ENCODE measurements around the gene WDR4. TPM values are rescaled to one million over a fixed set of nuclear protein-coding genes. Genes with fewer than 3 reads are reported as not detected.

The WDR4 gene
- total RNA-seq, 1 donor from 2014 or later, result 6.0 TPM

GRCh38 chr21:42799516-42799915 is 79.8 kb downstream of the WDR4 start:
- no peak for TF ChIP-seq CTCF (IDR thresholded peaks at IDR 0.05; ENCODE audit: borderline replicate concordance)
- Histone ChIP-seq H3K4me1 (no peaks in the 10 kb centered on the region), H3K27ac (replicated peaks) (no peak overlapping the region)

More at GRCh38 chr21:42799516-42799915, 79.8 kb downstream of the WDR4 start:
- intact Hi-C loops (cut with micrococcal nuclease), result no loop called here
- Histone ChIP-seq H3K27me3 (ENCODE audit: low read depth) (peaks cover 22% of the 10 kb centered on the region), H3K9me3 (replicated peaks) (no peaks in the 10 kb centered on the region), H3K36me3 (no peaks in the 10 kb centered on the region), H3K4me3 (no peak overlapping the region)
- DNase-seq, result no peak

Other genes starting within 250 kb of the WDR4 start
- 3.2 TPM for gene PDE9A, start 225.9 kb downstream of the WDR4 start, total RNA-seq
- 52.0 TPM for gene NDUFV3, start 13.8 kb upstream of the WDR4 start, total RNA-seq
- gene ERVH48-1, start 46.1 kb upstream of the WDR4 start, total RNA-seq, result not detected
- gene PKNOX1, start 95.0 kb upstream of the WDR4 start, total RNA-seq, result 9.7 TPM
- gene CBS, start 196.3 kb upstream of the WDR4 start, total RNA-seq, result 10.3 TPM
- gene U2AF1, start 228.0 kb upstream of the WDR4 start, total RNA-seq, result 20.6 TPM

All from left ventricle myocardium inferior (tissue), 1 donor.